Sigmoid colon (tissue), 4 donors: ENCODE results near the gene GRAP.

Experiments
- CTCF ChIP-seq, 4 experiments: fragments of 450-650 bp in 3 of 4; fragments of 200-600 bp in 1 of 4; IDR thresholded peaks; one replicate each; pipeline ENCODE4 v1.5.1; 2016 to 2019; ENCODE audit warnings: antibody characterized with exemption in 4 of 4, mild to moderate bottlenecking in 3 of 4, moderate library complexity in 2 of 4
- EP300 ChIP-seq, 4 donors: sonication (generic); formaldehyde crosslinking; IDR thresholded peaks; one replicate each; pipeline ENCODE4 v1.6.1; 2017; ENCODE audit warnings: antibody characterized with exemption in 4 of 4
- POLR2A ChIP-seq, 2 donors: fragments of 450-650 bp; IDR thresholded peaks; one replicate each; pipeline ENCODE4 v1.6.1; 2016; ENCODE audit warnings: antibody characterized with exemption in 2 of 2, mild to moderate bottlenecking in 2 of 2, moderate library complexity in 2 of 2
- POLR2AphosphoS5 ChIP-seq, 4 donors: sonication (generic); formaldehyde crosslinking; IDR thresholded peaks; one replicate each; pipeline ENCODE4 v1.6.1; 2017; ENCODE audit warnings: antibody characterized with exemption in 4 of 4

GRCh38 chr17:18991531-18992315 lies 55.0 kb downstream of the GRAP start:
- no peak for TF ChIP-seq CTCF (IDR thresholded peaks at IDR 0.05)
- TF ChIP-seq POLR2AphosphoS5 (IDR thresholded peaks at IDR 0.05) = no peak
- TF ChIP-seq POLR2A (IDR thresholded peaks at IDR 0.05) = no peak
- no peak for TF ChIP-seq EP300 (IDR thresholded peaks at IDR 0.05)
